ENCODE measurements around the gene THAP6.
"Not testable (repeated sequence)": the region's sequence is repeated elsewhere in the genome, so short reads cannot be mapped to it uniquely, and the experiment has no call there.

DNA sequence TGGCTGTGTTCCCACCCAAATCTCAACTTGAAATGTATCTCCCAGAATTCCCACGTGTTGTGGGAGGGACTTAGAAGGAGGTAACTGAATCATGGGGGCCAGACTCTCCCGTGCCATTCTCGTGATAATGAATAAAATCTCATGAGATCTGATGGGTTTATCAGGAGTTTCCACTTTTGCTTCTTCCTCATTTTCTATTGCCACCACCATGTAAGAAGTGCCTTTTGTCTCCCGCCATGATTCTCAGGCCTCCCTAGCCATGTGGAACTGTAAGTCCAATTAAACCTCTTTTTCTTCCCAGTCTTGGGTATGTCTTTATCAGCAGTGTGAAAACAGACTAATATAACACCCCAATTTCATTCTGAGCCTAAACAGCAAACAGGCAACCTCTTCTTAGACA, 4.7 kb upstream of the THAP6 start:
- TF ChIP-seq POLR2A (IDR thresholded peaks at IDR 0.05), result not testable (repeated sequence)
- TF ChIP-seq, protein P1, sequence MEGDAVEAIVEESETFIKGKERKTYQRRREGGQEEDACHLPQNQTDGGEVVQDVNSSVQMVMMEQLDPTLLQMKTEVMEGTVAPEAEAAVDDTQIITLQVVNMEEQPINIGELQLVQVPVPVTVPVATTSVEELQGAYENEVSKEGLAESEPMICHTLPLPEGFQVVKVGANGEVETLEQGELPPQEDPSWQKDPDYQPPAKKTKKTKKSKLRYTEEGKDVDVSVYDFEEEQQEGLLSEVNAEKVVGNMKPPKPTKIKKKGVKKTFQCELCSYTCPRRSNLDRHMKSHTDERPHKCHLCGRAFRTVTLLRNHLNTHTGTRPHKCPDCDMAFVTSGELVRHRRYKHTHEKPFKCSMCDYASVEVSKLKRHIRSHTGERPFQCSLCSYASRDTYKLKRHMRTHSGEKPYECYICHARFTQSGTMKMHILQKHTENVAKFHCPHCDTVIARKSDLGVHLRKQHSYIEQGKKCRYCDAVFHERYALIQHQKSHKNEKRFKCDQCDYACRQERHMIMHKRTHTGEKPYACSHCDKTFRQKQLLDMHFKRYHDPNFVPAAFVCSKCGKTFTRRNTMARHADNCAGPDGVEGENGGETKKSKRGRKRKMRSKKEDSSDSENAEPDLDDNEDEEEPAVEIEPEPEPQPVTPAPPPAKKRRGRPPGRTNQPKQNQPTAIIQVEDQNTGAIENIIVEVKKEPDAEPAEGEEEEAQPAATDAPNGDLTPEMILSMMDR (IDR thresholded peaks at IDR 0.05), result not testable (repeated sequence)

Data from right lobe of liver (tissue), 4 donors.